PC-9 (cell line): ENCODE results near the gene NIPSNAP2. TPM values are rescaled to one million over a fixed set of nuclear protein-coding genes. Genes with fewer than 3 reads are reported as not detected.

Experiments used
- BruUV-seq: library from RNA; stranded (reverse); fragments of 400-500 nt; replicated peaks from 2 replicates; lab custom pipeline; 2021; lab: Mats Ljungman, UMichigan
- CTCF ChIA-PET: fragments of 300-600 bp; sonication (Branson Sonifier 250); formaldehyde crosslinking; loops from one replicate; lab custom pipeline; 2022; ENCODE audit warnings: antibody characterized with exemption; lab: Charles Lee
- POLR2A ChIA-PET: fragments of 300-600 bp; sonication (Branson Sonifier 250); formaldehyde crosslinking; loops from one replicate; lab custom pipeline; 2022; ENCODE audit warnings: antibody characterized with exemption; ENCODE audit not compliant: unreplicated experiment; lab: Charles Lee
- DNase-seq, 2 experiments: peaks; one replicate each; pipeline versions ENCODE4 v3.0.0 to v3.0.0-alpha.2; 2015 to 2022; ENCODE audit warnings: mixed read lengths in 1 of 2
- H2AFZ ChIP-seq: fragments of 200-600 bp; sonication (generic); 2 replicates; pipeline ENCODE4 v1.8.1; 2017; ENCODE audit warnings: antibody characterized with exemption
- H3F3A ChIP-seq: fragments of 200-600 bp; sonication (generic); 2 replicates; pipeline ENCODE4 v1.8.1; 2017; ENCODE audit warnings: antibody characterized with exemption, mild to moderate bottlenecking, low read depth; ENCODE audit not compliant: insufficient read depth
- H3K27ac ChIP-seq: fragments of 200-600 bp; sonication (generic); 2 replicates; pipeline ENCODE4 v1.6.1; 2016; ENCODE audit warnings: mixed run types
- H3K27me3 ChIP-seq: fragments of 200-600 bp; sonication (generic); 2 replicates; pipeline ENCODE4 v1.6.1; 2016; ENCODE audit warnings: low read depth, mixed run types; ENCODE audit not compliant: insufficient read depth
- H3K36me3 ChIP-seq: fragments of 200-600 bp; sonication (generic); 2 replicates; pipeline ENCODE4 v1.6.1; 2016; ENCODE audit warnings: low read depth, mixed run types
- H3K4me1 ChIP-seq: fragments of 200-600 bp; sonication (generic); replicated peaks from 2 replicates; pipeline ENCODE4 v1.6.1; 2016; ENCODE audit warnings: mixed run types; ENCODE audit not compliant: insufficient read depth
- H3K4me2 ChIP-seq: fragments of 200-600 bp; sonication (generic); 2 replicates; pipeline ENCODE4 v1.6.1; 2017; ENCODE audit warnings: mixed run types
- H3K4me3 ChIP-seq: fragments of 200-600 bp; sonication (generic); 2 replicates; pipeline ENCODE4 v1.6.1; 2016; ENCODE audit warnings: mixed run types
- H3K79me2 ChIP-seq: fragments of 200-600 bp; sonication (generic); 2 replicates; pipeline ENCODE4 v1.6.1; 2017; ENCODE audit warnings: low read depth, mixed run types
- H3K9me2 ChIP-seq: fragments of 200-600 bp; sonication (generic); 2 replicates; pipeline ENCODE4 v1.8.1; 2017; ENCODE audit warnings: mild to moderate bottlenecking; ENCODE audit not compliant: insufficient read depth
- H3K9me3 ChIP-seq: fragments of 200-600 bp; sonication (generic); 2 replicates; pipeline ENCODE4 v1.8.1; 2016; ENCODE audit warnings: low read depth; ENCODE audit not compliant: insufficient read depth
- H4K20me1 ChIP-seq: fragments of 200-600 bp; sonication (generic); 2 replicates; pipeline ENCODE4 v1.8.1; 2017; ENCODE audit not compliant: insufficient read depth
- CTCF ChIP-seq: fragments of 200-600 bp; sonication (generic); conservative IDR thresholded peaks from 2 replicates; pipeline ENCODE4 v1.6.1; 2017; ENCODE audit warnings: mixed run types, antibody characterized with exemption, mild to moderate bottlenecking, moderate library complexity
- EZH2 ChIP-seq: fragments of 200-600 bp; sonication (generic); IDR thresholded peaks from 2 replicates; pipeline ENCODE4 v1.8.0; 2017; ENCODE audit warnings: antibody characterized with exemption, low read depth
- intact Hi-C: fragments of 100-400 bp; cut with micrococcal nuclease; formaldehyde crosslinking; loops from one replicate; pipeline ENCODE4 v1.10.0; 2022; ENCODE audit not compliant: unreplicated experiment
- total RNA-seq: library from RNA; stranded (reverse); gene quantifications from 2 replicates; pipeline ENCODE4 v1.2.3, GENCODE V29; 2021

NIPSNAP2 gene
- total RNA-seq, 1 experiment from 2014 or later = 96.1 TPM

DNA sequence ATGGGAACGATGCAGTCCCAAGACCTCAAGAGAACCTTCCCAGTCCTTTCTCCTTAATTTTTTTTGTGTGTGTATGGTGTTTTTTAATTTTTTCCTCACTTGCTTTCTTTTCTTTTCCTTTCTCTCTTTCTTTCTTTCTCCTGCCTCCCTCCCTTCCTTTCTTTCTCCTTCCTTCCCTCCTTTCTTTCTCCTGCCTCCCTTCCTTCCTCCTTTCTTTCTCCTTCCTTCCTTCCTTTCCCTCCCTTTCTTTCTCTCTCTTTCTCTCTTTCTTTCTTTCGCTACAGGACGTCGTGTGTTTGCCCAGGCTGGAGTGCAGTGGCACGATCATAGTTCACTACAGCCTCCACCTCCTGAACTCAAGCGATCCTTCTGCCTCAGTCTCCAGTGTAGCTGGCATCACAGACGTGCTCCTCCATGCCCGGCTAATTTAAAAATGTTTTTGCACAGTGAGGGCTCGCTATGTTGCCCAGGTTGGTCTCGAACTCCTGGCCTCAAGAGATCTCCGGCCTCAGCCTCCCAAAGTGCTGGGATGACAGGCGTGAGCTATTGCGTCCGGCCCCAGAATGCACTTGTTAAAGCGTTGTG, 709 bp upstream of the NIPSNAP2 start:
- ChIA-PET POLR2A (interaction anchor here (0.6 to 1.9 kb wide), 2 partner anchors 88 to 107 kb away, joined by 3 to 10 read pairs; partner anchors contain the start of genes CCT6A and PSPH), CTCF (interaction anchor here (0.6 to 1.0 kb wide), 6 partner anchors 21 to 1194 kb away, joined by 5 to 10 read pairs (median 6); partner anchors contain the start of gene PSPH)
- Histone ChIP-seq H3K4me3 (peak overlapping the region; percentile 63), H3F3A (peaks cover 34% of the 10 kb centered on the region), H3K27me3 (no peaks in the 10 kb centered on the region), H4K20me1 (no peaks in the 10 kb centered on the region), H3K4me2 (peak overlapping the region; percentile 80), H3K9me3 (no peaks in the 10 kb centered on the region), H3K79me2 (peaks cover 45% of the 10 kb centered on the region), H3K9me2 (no peaks in the 10 kb centered on the region), H2AFZ (peak overlapping the region; percentile 85), H3K27ac (peak overlapping the region; percentile 27; the same call in 1 of the 2 replicates), H3K36me3 (no peaks in the 10 kb centered on the region), H3K4me1 (peaks cover 19% of the 10 kb centered on the region)
- intact Hi-C loops = loop anchor here (1.0 to 10.0 kb wide), 4 partner anchors 12 to 529 kb away; partner anchors contain the start of genes CCT6A, MRPS17 and PSPH
- DNase-seq = no peak
- TF ChIP-seq EZH2 (no peak), CTCF (no peak)
- BruUV-seq = no TSS peak

DNA sequence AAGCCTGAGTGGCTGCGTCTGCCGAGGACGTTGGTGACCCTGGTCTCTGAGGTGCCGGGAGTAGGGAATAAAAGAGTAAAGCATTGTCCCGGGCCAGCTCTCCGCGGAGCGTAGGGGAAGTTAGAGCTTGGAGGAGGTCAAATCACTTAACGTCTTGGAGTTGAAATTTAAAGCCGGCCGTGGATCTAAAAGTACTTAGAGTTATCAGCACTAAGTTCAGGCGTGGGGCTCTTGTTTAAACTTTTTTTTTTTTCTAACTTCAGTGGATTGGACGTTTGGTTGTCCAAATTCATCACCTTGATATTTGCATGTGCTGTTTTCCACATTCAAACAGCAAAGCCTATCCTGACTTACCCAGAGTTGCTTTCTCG, 700 bp downstream of the NIPSNAP2 start:
- H3K79me2 ChIP-seq = peaks cover 51% of the 10 kb centered on the region

More for the DNA sequence above, 700 bp downstream of the NIPSNAP2 start:
- Histone ChIP-seq H3K9me3 (no peaks in the 10 kb centered on the region), H3K4me2 (peak overlapping the region; percentile 74), H3K36me3 (no peaks in the 10 kb centered on the region), H4K20me1 (no peaks in the 10 kb centered on the region), H3K4me1 (peaks cover 19% of the 10 kb centered on the region), H3K27ac (peak overlapping the region; percentile 54), H3K4me3 (peak overlapping the region; percentile 67), H3F3A (peaks cover 34% of the 10 kb centered on the region), H3K9me2 (no peaks in the 10 kb centered on the region), H2AFZ (peak overlapping the region; percentile 82), H3K27me3 (no peaks in the 10 kb centered on the region)
- TF ChIP-seq CTCF = no peak; the same call in 1 of the 2 replicates
- CTCF ChIA-PET = no interaction called here
- POLR2A ChIA-PET = interaction anchor here (0.6 to 1.9 kb wide), 4 partner anchors 8 to 134 kb away, joined by 3 to 15 read pairs (median 7); partner anchors contain the start of genes CCT6A and PSPH
- DNase-seq = peak in 1 of 2 experiments; percentile 65
- intact Hi-C loops = loop anchor here (10.0 kb wide), 1 partner anchor 530 kb away; no protein-coding TSS in a partner anchor
- BruUV-seq = no TSS peak
